NCI-H2081 (cell line): ENCODE measurements around the gene USP6.
"Not testable (repeated sequence)": the region's sequence is repeated elsewhere in the genome, so short reads cannot be mapped to it uniquely, and the experiment has no call there.

Experiments
- DNase-seq, 2 experiments: peaks; one replicate each; lab custom pipeline; 2025; lab: John Stamatoyannopoulos, UW

USP6 gene

DNA sequence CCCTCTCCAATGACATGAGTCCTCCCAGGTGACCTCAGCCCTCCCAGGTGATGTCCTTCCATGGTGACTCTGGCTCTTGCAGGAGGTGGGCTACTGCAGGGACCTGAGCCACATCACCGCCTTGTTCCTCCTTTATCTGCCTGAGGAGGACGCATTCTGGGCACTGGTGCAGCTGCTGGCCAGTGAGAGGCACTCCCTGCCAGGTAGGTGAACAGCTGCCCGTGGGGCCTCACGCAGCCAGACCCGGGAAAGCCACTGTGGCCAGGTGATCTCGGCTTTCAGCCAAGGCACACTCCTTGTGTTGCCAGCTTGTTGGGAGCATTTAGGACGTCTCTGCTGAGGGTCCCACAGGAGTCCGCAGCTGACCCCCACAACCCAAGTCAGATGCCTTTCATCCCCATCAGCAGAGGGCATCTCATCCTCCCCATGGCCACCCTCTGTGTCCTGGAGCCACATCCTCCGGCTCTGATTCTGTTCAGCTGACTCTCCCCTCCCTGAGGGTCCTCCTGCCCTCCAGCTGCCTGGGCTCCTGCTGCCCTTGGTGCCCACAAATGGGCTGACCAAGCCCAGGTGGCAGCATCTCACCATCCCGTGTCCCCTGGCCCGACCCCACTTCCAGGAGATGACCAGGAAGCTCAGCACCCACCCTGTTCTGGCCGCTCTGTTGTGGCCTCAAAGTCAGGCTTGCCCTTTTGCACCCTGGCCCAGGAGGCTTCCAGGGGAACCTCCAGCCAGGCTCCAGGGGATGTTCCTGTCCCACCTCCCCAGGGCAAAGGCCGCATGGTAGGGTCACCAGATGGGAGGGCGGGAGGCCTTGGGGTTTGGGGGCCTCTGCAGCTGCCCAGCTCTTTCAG is 20.1 kb downstream of the USP6 start:
- no peak for DNase-seq

GRCh38 chr17:5136580-5137412 is 21.0 kb downstream of the USP6 start:
- DNase-seq: not testable (repeated sequence)

DNA sequence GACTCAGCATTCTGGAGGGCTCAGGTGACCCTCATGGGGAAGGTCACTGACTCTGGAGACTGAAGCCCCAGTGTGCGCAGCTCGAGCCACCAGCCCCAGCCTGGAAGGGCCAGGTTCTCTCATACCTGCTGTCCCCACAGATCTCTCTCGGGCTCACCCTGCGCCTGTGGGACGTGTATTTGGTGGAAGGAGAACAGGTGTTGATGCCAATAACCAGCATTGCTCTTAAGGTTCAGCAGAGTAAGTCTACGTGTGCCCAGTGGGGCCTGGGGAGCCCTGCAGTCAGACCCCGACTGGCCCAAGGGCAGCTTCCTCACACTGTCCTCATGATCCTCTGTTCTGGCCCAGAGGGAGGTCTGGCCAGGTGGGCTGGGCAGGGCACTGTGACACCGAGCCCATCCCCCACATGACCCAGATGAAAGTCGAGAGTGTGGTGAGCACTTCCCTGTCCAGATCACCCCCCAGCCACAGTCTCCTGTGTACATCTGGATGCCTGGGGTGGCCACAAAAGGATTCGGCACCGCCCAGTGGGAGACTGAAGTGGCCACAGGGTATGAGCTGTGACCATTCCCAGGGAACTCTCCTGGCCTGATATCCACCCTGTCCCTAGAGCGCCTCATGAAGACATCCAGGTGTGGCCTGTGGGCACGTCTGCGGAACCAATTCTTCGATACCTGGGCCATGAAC is 21.8 kb downstream of the USP6 start:
- DNase-seq: not testable (repeated sequence)

- DNase-seq: not testable (repeated sequence)
These were observed 22.3 kb downstream of the USP6 start for GRCh38 chr17:5138198-5138544.

DNA sequence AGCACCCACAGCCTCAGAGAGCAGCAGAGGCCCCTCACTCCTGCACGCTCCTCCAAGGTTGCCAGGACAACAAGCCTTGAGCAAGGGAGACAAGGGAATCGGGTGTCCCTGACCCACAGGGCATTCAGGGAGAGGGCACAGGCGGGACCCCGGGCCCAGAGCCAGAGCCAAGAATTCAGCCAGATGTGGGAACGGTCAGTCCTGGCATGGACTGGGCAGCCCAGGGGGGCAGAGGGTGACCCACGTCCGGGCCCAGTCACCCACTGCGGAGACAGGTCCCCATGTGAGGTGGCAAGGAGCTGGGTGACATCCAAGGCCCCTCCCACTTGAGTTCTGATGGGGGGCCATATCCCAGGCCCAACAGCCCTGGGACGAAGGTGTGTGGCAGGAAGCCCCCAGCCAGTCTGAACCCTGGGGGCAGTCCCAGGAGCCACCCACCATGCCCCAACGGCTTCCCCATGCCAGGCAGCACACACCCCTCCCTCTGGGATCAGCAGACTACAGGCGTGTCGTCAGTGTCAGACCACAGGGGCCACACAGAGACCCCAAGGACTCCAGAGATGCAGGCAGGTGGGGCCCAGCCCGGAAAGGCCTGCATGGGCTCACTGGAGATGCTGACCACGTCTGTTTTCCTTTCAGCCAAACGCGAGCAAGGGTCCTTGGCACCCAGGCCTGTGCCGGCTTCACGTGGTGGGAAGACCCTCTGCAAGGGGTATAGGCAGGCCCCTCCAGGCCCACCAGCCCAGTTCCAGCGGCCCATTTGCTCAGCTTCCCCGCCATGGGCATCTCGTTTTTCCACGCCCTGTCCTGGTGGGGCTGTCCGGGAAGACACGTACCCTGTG is 23.0 kb downstream of the USP6 start:
- no peak for DNase-seq

DNA sequence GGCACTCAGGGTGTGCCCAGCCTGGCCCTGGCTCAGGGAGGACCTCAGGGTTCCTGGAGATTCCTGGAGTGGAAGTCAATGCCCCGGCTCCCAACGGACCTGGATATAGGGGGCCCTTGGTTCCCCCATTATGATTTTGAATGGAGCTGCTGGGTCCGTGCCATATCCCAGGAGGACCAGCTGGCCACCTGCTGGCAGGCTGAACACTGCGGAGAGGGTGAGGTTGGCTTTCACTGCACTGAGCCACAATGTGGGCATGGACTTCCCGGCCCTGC is 23.6 kb downstream of the USP6 start:
- DNase-seq: no peak

- DNase-seq: not testable (repeated sequence)
These were observed 27.0 kb downstream of the USP6 start for GRCh38 chr17:5142877-5143276.

DNA sequence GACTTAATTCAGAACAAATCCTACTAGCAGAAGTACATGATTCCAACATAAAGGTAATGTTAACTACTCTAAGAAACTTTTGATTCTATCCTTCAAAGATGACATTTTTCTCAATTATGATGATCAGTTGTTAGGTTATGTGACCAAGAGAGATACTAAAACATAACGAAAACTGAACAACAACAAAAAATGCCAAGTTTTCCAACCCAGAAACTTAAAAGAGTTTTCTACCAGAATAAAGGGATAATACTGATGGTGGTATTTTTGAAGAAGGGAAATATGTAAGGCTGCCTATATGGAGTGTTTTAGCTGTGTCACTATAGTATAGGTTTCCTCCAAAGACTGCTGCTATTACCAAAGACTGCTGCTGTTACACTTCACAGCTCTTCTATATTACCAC is 30.3 kb downstream of the USP6 start:
- DNase-seq: not testable (repeated sequence)

GRCh38 chr17:5160702-5161101 is 44.9 kb downstream of the USP6 start:
- not testable (repeated sequence) for DNase-seq

DNA sequence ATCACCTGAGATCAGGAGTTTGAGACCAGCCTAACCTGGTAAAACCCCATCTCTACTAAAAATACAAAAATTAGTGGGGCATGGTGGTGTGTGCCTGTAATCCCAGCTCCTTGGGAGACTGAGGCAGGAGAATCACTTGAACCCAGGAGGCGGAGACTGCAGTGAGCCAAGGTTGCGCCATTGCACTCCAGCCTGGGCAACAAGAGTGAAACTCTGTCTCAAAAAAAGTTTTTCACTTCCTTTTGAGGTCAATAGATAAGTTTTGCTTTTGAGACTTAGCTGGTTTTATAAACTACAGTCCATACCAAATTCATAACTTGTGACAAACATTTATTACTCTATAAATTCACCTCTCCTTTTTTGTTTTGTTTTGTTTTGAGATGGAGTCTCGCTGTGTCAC is 46.0 kb downstream of the USP6 start:
- DNase-seq: not testable (repeated sequence)

GRCh38 chr17:5164436-5164835 is 48.6 kb downstream of the USP6 start:
- no peak for DNase-seq

- DNase-seq: not testable (repeated sequence)
These were observed 50.1 kb downstream of the USP6 start for GRCh38 chr17:5165791-5166564.

- not testable (repeated sequence) for DNase-seq
These were observed 59.2 kb downstream of the USP6 start for GRCh38 chr17:5175027-5175426.

DNA sequence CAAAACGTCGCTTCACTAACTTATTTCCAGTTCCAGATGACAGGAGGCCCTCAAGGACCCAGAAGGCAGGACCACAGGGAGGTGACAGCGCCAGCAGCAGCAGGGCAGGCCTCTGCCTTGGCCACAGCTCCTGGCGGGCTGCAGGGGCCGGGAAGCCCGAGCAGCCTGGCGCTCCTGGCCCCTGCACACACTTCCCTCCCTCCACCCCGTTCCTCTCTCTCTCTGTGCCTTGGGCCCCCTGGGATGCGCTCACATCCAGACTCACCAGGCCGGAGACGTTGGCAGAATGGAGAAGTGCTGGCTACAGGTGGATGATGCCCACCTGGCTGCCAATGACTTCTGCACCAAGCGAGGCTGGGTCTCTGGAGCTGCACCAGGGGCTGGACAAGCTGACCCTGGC is 63.2 kb downstream of the USP6 start:
- no peak for DNase-seq

GRCh38 chr17:5181509-5182305 is 65.9 kb downstream of the USP6 start:
- DNase-seq: no peak

DNA sequence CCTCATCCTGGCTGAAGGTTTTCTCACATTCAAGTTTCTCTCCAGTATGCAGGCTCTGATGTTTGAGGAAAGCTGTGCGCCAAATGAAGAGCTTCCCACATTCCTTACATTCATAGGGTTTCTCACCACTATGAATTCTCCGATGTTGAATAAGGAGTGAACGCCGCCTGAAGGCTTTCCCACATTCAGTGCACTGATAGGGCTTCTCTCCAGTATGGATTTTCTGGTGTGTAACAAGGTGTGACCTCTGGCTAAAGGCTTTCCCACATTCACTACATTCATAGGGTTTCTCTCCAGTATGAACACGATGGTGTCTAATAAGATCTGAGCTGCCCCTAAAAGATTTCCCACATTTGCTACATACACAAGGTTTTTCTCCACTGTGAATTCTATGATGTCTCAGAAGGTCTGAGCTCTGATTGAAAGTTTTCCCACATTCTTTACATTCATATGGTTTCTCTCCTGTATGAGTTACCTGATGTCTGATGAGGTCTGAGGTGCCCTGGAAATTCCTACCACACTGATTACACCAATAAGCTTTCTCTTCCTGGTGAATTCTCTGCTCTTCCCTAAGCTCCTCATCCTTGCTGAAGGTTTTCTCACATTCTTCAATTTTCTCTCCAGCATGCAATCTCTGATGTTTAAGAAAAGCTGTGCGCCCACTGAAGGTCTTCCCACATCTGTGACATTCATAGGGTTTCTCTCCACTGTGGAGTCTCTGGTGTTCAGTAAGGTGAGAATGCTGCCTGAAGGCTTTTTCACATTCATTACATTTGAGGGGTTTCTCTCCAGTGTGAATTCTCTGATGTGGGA is 67.0 kb downstream of the USP6 start:
- no peak for DNase-seq

- DNase-seq: no peak
These were observed 67.6 kb downstream of the USP6 start for GRCh38 chr17:5183410-5183793.

DNA sequence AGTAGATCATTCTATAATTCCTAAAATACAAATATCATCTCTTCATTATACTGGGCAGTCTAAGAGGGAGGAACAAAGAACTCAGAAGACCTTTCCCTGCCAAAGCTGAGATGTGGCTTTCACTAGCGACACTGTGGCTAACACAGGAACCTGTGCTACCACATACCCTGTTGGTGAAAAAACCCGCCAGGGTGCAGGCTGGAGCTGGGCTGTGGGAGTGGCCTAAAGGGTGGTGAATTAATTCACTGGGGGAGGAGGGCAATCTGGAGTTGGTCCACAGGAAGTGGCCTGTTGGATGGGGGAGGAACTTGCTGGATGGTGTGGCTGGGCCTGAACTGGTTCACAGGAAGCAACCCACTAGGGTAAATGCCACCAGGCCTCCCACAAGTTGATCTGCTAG is 68.5 kb downstream of the USP6 start:
- DNase-seq: no peak
